LNCaP clone FGC (cell line): Measurements from ENCODE around the gene CDKL4.

ENCODE experiments used
- DNase-seq: peaks from one replicate; pipeline ENCODE4 v3.0.0-alpha.2; 2011; ENCODE audit warnings: low read depth
- H3K4me3 ChIP-seq: 2 replicates; pipeline ENCODE4 v1.5.1; 2011; ENCODE audit warnings: mild to moderate bottlenecking, low read depth, low read length, control low read depth
- CTCF ChIP-seq: IDR thresholded peaks from 2 replicates; pipeline ENCODE4 v1.5.1; 2012; ENCODE audit warnings: mild to moderate bottlenecking; ENCODE audit not compliant: control insufficient read depth, insufficient read depth; ENCODE audit errors: extremely low read depth

CDKL4 gene

GRCh38 chr2:39220136-39220535, 23.6 kb downstream of the CDKL4 start:
- TF ChIP-seq CTCF: no peak
- DNase-seq: no peak

GRCh38 chr2:39218391-39218790, 25.4 kb downstream of the CDKL4 start:
- no peak for TF ChIP-seq CTCF
- DNase-seq: no peak
- no peak overlapping the region for H3K4me3 ChIP-seq

More at GRCh38 chr2:39220136-39220535, 23.6 kb downstream of the CDKL4 start:
- H3K4me3 ChIP-seq: no peak overlapping the region

GRCh38 chr2:39217192-39217550, 26.6 kb downstream of the CDKL4 start:
- no peak for TF ChIP-seq CTCF
- no peak overlapping the region for H3K4me3 ChIP-seq
- no peak for DNase-seq

- no peak for DNase-seq
- no peak for TF ChIP-seq CTCF
- no peak overlapping the region for H3K4me3 ChIP-seq
Measured at GRCh38 chr2:39216346-39217191, 27.2 kb downstream of the CDKL4 start.

GRCh38 chr2:39215545-39215944, 28.2 kb downstream of the CDKL4 start:
- no peak for TF ChIP-seq CTCF
- H3K4me3 ChIP-seq: no peak overlapping the region
- DNase-seq: no peak

GRCh38 chr2:39213015-39213414, 30.8 kb downstream of the CDKL4 start:
- TF ChIP-seq CTCF: no peak
- no peak for DNase-seq
- H3K4me3 ChIP-seq: no peak overlapping the region

- H3K4me3 ChIP-seq: no peak overlapping the region
- TF ChIP-seq CTCF: no peak
- DNase-seq: no peak
Measured at GRCh38 chr2:39210846-39211245, 32.9 kb downstream of the CDKL4 start.
